ENCODE results near the gene MPPED1.

MPPED1 gene

DNA sequence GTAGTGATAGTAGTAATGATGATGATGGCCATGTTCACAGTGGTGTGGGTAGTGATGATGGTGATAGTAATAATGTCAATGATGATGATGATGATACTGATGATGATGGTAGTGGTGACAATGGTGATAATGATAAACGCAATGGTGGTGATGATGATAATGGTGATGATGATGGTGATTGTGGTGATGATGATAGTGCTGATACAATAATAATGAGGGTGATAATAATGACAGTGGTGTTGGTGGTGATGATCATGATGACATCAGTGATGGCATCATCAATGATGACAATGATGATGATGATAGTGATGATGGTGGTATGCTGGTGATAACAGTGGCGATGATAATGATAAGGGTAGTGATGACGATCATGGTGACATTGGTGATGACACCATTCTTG, 92.3 kb downstream of the MPPED1 start:
- Mint-ChIP-seq H3K4me1 (ENCODE audit: low read depth) (no peaks in the 10 kb centered on the region), H3K27ac (no peak overlapping the region), H3K4me3 (no peak overlapping the region), H3K9me3 (no peaks in the 10 kb centered on the region), H3K27me3 (ENCODE audit: low read depth) (no peaks in the 10 kb centered on the region), H3K36me3 (ENCODE audit: low read depth) (no peaks in the 10 kb centered on the region)

DNA sequence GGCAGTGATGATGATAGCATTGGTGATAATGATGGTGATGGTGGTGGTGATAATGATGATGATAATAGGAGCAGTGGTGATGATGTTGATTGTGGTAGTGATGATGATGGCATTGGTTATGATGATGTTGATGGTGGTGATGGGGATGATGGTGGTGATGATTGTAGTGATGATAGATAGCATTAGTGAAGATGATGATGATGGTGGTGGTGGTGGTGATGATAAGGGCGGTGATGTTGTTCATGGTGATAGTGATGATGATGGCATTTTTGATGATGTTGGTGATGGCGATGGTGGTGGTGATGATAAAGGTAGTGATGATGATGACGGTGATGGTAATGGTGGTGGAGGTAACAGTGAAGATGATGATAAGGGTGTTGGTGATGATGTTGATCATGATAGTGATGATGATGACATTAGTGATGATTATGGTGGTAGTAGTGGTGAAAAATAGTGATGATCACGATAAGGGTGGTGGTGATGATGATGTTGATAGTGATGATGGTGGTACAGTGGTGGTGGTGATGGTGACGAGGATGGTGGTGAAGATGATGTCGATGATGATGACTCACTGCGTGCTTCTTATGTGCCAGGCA, 93.0 kb downstream of the MPPED1 start:
- Mint-ChIP-seq H3K27ac (no peak overlapping the region), H3K4me1 (ENCODE audit: low read depth) (no peaks in the 10 kb centered on the region), H3K9me3 (no peaks in the 10 kb centered on the region), H3K27me3 (ENCODE audit: low read depth) (no peaks in the 10 kb centered on the region), H3K4me3 (no peak overlapping the region), H3K36me3 (ENCODE audit: low read depth) (no peaks in the 10 kb centered on the region)

GRCh38 chr22:43505423-43505822, 93.6 kb downstream of the MPPED1 start:
- Mint-ChIP-seq H3K27ac (no peak overlapping the region), H3K27me3 (ENCODE audit: low read depth) (no peaks in the 10 kb centered on the region), H3K4me3 (no peak overlapping the region), H3K4me1 (ENCODE audit: low read depth) (no peaks in the 10 kb centered on the region), H3K36me3 (ENCODE audit: low read depth) (no peaks in the 10 kb centered on the region), H3K9me3 (no peaks in the 10 kb centered on the region)

DNA sequence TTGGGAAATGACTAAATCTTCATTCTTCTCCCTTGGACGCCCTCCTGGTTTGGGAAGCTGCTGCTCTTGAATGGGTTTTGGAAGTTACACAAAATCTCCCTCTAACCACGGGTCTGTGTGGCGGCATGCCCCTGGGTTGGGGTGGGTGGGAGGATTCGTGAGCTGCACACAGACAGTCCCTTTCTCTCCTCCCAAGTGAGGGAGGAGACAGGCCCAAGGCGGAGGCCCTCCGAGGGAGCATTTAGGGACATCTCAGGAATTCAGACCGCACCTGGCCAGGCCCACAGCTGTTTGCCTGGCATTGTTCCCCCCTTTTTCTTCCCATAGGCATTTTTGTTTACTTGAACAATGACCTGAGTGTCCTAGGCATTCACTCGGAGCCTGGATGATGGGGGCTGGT, 94.1 kb downstream of the MPPED1 start:
- H3K9me3 Mint-ChIP-seq, result no peaks in the 10 kb centered on the region
- no peaks in the 10 kb centered on the region for H3K4me1 Mint-ChIP-seq (ENCODE audit: low read depth)
- no peak overlapping the region for H3K4me3 Mint-ChIP-seq
- no peaks in the 10 kb centered on the region for H3K36me3 Mint-ChIP-seq (ENCODE audit: low read depth)
- H3K27ac Mint-ChIP-seq, result no peak overlapping the region
- no peaks in the 10 kb centered on the region for H3K27me3 Mint-ChIP-seq (ENCODE audit: low read depth)

DNA sequence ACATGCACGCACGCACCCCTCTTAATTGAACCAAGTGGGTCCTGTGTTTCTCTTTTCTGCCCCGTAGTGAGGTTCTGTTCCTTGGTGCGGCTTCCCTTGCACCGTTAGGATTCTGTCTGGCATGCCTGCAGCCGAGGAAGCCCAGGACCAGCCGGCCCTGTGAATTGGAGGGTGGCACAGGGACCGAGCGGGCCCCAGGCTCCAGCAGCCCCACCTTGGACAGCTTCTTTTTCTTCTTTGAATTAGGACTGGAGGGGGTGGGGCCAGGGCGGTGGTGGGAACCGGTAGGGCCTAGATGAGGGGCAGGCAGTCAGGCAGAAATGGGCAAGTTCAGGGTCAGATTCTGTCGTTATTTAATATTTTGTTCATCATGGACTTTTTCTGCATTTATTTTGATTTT, 94.7 kb downstream of the MPPED1 start:
- Mint-ChIP-seq H3K4me3 (no peak overlapping the region), H3K27ac (no peak overlapping the region), H3K4me1 (ENCODE audit: low read depth) (no peaks in the 10 kb centered on the region), H3K27me3 (ENCODE audit: low read depth) (no peaks in the 10 kb centered on the region), H3K36me3 (ENCODE audit: low read depth) (no peaks in the 10 kb centered on the region), H3K9me3 (no peaks in the 10 kb centered on the region)

DNA sequence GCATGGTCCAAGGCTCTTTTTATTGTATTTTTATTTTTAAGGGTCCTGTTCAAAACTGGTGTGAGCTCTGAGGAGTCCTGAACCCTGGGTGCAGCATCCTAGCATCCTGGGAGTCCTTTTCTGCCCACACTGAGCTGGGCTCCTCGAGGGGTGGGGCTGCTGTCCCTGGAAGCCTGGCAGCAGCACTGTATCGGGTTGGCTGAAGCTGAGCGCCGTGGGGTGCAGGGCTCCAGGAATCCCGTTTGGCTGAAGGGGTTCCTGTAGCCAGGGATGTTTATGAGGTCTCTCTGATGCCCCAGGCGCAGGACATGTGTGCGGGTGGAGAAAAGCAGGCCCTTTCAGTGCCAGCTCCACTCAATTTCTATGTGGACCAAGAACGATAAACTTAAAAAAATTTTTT, 95.4 kb downstream of the MPPED1 start:
- Mint-ChIP-seq H3K4me1 (ENCODE audit: low read depth) (no peaks in the 10 kb centered on the region), H3K36me3 (ENCODE audit: low read depth) (no peaks in the 10 kb centered on the region), H3K4me3 (no peak overlapping the region), H3K27me3 (ENCODE audit: low read depth) (no peaks in the 10 kb centered on the region), H3K27ac (no peak overlapping the region), H3K9me3 (no peaks in the 10 kb centered on the region)

GRCh38 chr22:43508489-43508888, 96.7 kb downstream of the MPPED1 start:
- Mint-ChIP-seq H3K36me3 (ENCODE audit: low read depth) (no peaks in the 10 kb centered on the region), H3K9me3 (no peaks in the 10 kb centered on the region), H3K27me3 (ENCODE audit: low read depth) (no peaks in the 10 kb centered on the region), H3K4me1 (ENCODE audit: low read depth) (no peaks in the 10 kb centered on the region), H3K27ac (no peak overlapping the region), H3K4me3 (no peak overlapping the region)

- H3K4me1 Mint-ChIP-seq (ENCODE audit: low read depth), result no peaks in the 10 kb centered on the region
- H3K9me3 Mint-ChIP-seq, result no peaks in the 10 kb centered on the region
- H3K27ac Mint-ChIP-seq, result no peak overlapping the region
- H3K4me3 Mint-ChIP-seq, result no peak overlapping the region
- H3K36me3 Mint-ChIP-seq (ENCODE audit: low read depth), result no peaks in the 10 kb centered on the region
- no peaks in the 10 kb centered on the region for H3K27me3 Mint-ChIP-seq (ENCODE audit: low read depth)
Measured at GRCh38 chr22:43509337-43509736, 97.5 kb downstream of the MPPED1 start.

GRCh38 chr22:43510281-43511070, 98.7 kb downstream of the MPPED1 start:
- Mint-ChIP-seq H3K27ac (no peak overlapping the region), H3K4me3 (no peak overlapping the region), H3K36me3 (ENCODE audit: low read depth) (no peaks in the 10 kb centered on the region), H3K4me1 (ENCODE audit: low read depth) (no peaks in the 10 kb centered on the region), H3K27me3 (ENCODE audit: low read depth) (no peaks in the 10 kb centered on the region), H3K9me3 (no peaks in the 10 kb centered on the region)

GRCh38 chr22:43511276-43511910, 99.6 kb downstream of the MPPED1 start:
- H3K4me3 Mint-ChIP-seq, result no peak overlapping the region
- no peaks in the 10 kb centered on the region for H3K27me3 Mint-ChIP-seq (ENCODE audit: low read depth)
- H3K4me1 Mint-ChIP-seq (ENCODE audit: low read depth), result no peaks in the 10 kb centered on the region
- H3K9me3 Mint-ChIP-seq, result no peaks in the 10 kb centered on the region
- no peaks in the 10 kb centered on the region for H3K36me3 Mint-ChIP-seq (ENCODE audit: low read depth)
- no peak overlapping the region for H3K27ac Mint-ChIP-seq

- H3K4me3 Mint-ChIP-seq, result no peak overlapping the region
- H3K27ac Mint-ChIP-seq, result no peak overlapping the region
- no peaks in the 10 kb centered on the region for H3K4me1 Mint-ChIP-seq (ENCODE audit: low read depth)
- no peaks in the 10 kb centered on the region for H3K9me3 Mint-ChIP-seq
- no peaks in the 10 kb centered on the region for H3K27me3 Mint-ChIP-seq (ENCODE audit: low read depth)
- H3K36me3 Mint-ChIP-seq (ENCODE audit: low read depth), result no peaks in the 10 kb centered on the region
Measured at GRCh38 chr22:43512279-43512678, 100.5 kb downstream of the MPPED1 start.

GRCh38 chr22:43514476-43515157, 102.8 kb downstream of the MPPED1 start:
- H3K9me3 Mint-ChIP-seq, result no peaks in the 10 kb centered on the region
- no peak overlapping the region for H3K4me3 Mint-ChIP-seq
- no peaks in the 10 kb centered on the region for H3K36me3 Mint-ChIP-seq (ENCODE audit: low read depth)
- H3K27me3 Mint-ChIP-seq (ENCODE audit: low read depth), result no peaks in the 10 kb centered on the region
- H3K4me1 Mint-ChIP-seq (ENCODE audit: low read depth), result no peaks in the 10 kb centered on the region
- no peak overlapping the region for H3K27ac Mint-ChIP-seq

- Mint-ChIP-seq H3K4me1 (ENCODE audit: low read depth) (peaks cover 1% of the 10 kb centered on the region), H3K4me3 (no peak overlapping the region), H3K9me3 (no peaks in the 10 kb centered on the region), H3K36me3 (ENCODE audit: low read depth) (no peaks in the 10 kb centered on the region), H3K27me3 (ENCODE audit: low read depth) (no peaks in the 10 kb centered on the region), H3K27ac (no peak overlapping the region)
Measured at GRCh38 chr22:43515411-43515810, 103.6 kb downstream of the MPPED1 start.

- Mint-ChIP-seq H3K27ac (no peak overlapping the region), H3K27me3 (ENCODE audit: low read depth) (no peaks in the 10 kb centered on the region), H3K9me3 (no peaks in the 10 kb centered on the region), H3K36me3 (ENCODE audit: low read depth) (no peaks in the 10 kb centered on the region), H3K4me3 (no peak overlapping the region), H3K4me1 (ENCODE audit: low read depth) (peaks cover 3% of the 10 kb centered on the region)
Measured at GRCh38 chr22:43515902-43516301, 104.1 kb downstream of the MPPED1 start.

GRCh38 chr22:43516386-43516785, 104.6 kb downstream of the MPPED1 start:
- Mint-ChIP-seq H3K9me3 (no peaks in the 10 kb centered on the region), H3K36me3 (ENCODE audit: low read depth) (no peaks in the 10 kb centered on the region)

More at GRCh38 chr22:43516386-43516785, 104.6 kb downstream of the MPPED1 start:
- Mint-ChIP-seq H3K27me3 (ENCODE audit: low read depth) (no peaks in the 10 kb centered on the region), H3K27ac (no peak overlapping the region), H3K4me1 (ENCODE audit: low read depth) (peaks cover 3% of the 10 kb centered on the region), H3K4me3 (no peak overlapping the region)
